ENCODE data around the gene DISC1. TPM values are rescaled to one million over a fixed set of nuclear protein-coding genes. Genes with fewer than 3 reads are reported as not detected.
"Not testable (repeated sequence)": the region's sequence is repeated elsewhere in the genome, so short reads cannot be mapped to it uniquely, and the experiment has no call there.

The DISC1 gene
- total RNA-seq, 4 donors from 2014 or later = 7.1 to 33.4 (median 14.9) TPM

- Histone ChIP-seq H3K4me1 (no peaks in the 10 kb centered on the region), H3K27ac (no peak overlapping the region), H3K9me3 (no peaks in the 10 kb centered on the region), H3K27me3 (no peaks in the 10 kb centered on the region), H3K36me3 (no peaks in the 10 kb centered on the region), H3K4me3 (no peak overlapping the region)
- TF ChIP-seq POLR2A (IDR thresholded peaks at IDR 0.05) (no peak), CTCF (IDR thresholded peaks at IDR 0.05) (no peak)
- DNase-seq = no peak
- intact Hi-C loops (cut with DNase I; ENCODE audit: low total_unique reads) = no loop called here
These were observed 135.4 kb downstream of the DISC1 start for GRCh38 chr1:231761747-231762541.

GRCh38 chr1:231763456-231763855 is 136.9 kb downstream of the DISC1 start:
- Histone ChIP-seq H3K27me3 (no peaks in the 10 kb centered on the region), H3K4me3 (no peak overlapping the region), H3K36me3 (no peaks in the 10 kb centered on the region), H3K9me3 (no peaks in the 10 kb centered on the region), H3K4me1 (no peaks in the 10 kb centered on the region), H3K27ac (no peak overlapping the region)
- TF ChIP-seq POLR2A (IDR thresholded peaks at IDR 0.05) (no peak), CTCF (IDR thresholded peaks at IDR 0.05) (no peak)
- DNase-seq = no peak
- intact Hi-C loops (cut with DNase I; ENCODE audit: low total_unique reads) = no loop called here

- H3K27me3 ChIP-seq; H3K9me3 ChIP-seq; H3K4me1 ChIP-seq; H3K27ac ChIP-seq; H3K36me3 ChIP-seq; intact Hi-C loops (cut with DNase I; ENCODE audit: low total_unique reads); H3K4me3 ChIP-seq; DNase-seq: not testable (repeated sequence)
These were observed 139.2 kb downstream of the DISC1 start for GRCh38 chr1:231765825-231766224.

- Histone ChIP-seq H3K36me3 (no peaks in the 10 kb centered on the region), H3K4me1 (no peaks in the 10 kb centered on the region), H3K27me3 (no peaks in the 10 kb centered on the region), H3K4me3 (no peak overlapping the region), H3K9me3 (no peaks in the 10 kb centered on the region), H3K27ac (no peak overlapping the region)
- intact Hi-C loops (cut with DNase I; ENCODE audit: low total_unique reads) = no loop called here
- TF ChIP-seq POLR2A (IDR thresholded peaks at IDR 0.05) (no peak), CTCF (IDR thresholded peaks at IDR 0.05) (no peak)
- DNase-seq = no peak
These were observed 140.9 kb downstream of the DISC1 start for GRCh38 chr1:231767471-231767870.

- intact Hi-C loops (cut with DNase I; ENCODE audit: low total_unique reads) = no loop called here
- H3K4me3 ChIP-seq = no peak overlapping the region
- no peaks in the 10 kb centered on the region for H3K27me3 ChIP-seq
- no peaks in the 10 kb centered on the region for H3K36me3 ChIP-seq
- no peaks in the 10 kb centered on the region for H3K9me3 ChIP-seq
- no peaks in the 10 kb centered on the region for H3K4me1 ChIP-seq
- H3K27ac ChIP-seq = no peak overlapping the region
- DNase-seq = no peak
- TF ChIP-seq POLR2A (IDR thresholded peaks at IDR 0.05) (no peak), CTCF (IDR thresholded peaks at IDR 0.05) (no peak)
These were observed 141.8 kb downstream of the DISC1 start for GRCh38 chr1:231768416-231768815.

All from uterus (tissue), 4 donors.